ENCODE results near the gene SHANK1.

GRCh38 chr19:50679177-50680125, 40.2 kb downstream of the SHANK1 start:
- TF ChIP-seq YY1 (IDR thresholded peaks at IDR 0.05; ENCODE audit: insufficient read depth, insufficient read length), result no peak
- no peak for TF ChIP-seq ZNF274 (IDR thresholded peaks at IDR 0.05; ENCODE audit: low read depth, low read length)

Measured in NT2/D1 (cell line).